COLO829 (cell line): ENCODE results near the gene RHOF.
"Not testable (repeated sequence)": the region's sequence is repeated elsewhere in the genome, so short reads cannot be mapped to it uniquely, and the experiment has no call there.

Experiments
- DNase-seq: peaks from one replicate; pipeline ENCODE4 v3.0.0; 2012; ENCODE audit warnings: low spot score

The RHOF gene

DNA sequence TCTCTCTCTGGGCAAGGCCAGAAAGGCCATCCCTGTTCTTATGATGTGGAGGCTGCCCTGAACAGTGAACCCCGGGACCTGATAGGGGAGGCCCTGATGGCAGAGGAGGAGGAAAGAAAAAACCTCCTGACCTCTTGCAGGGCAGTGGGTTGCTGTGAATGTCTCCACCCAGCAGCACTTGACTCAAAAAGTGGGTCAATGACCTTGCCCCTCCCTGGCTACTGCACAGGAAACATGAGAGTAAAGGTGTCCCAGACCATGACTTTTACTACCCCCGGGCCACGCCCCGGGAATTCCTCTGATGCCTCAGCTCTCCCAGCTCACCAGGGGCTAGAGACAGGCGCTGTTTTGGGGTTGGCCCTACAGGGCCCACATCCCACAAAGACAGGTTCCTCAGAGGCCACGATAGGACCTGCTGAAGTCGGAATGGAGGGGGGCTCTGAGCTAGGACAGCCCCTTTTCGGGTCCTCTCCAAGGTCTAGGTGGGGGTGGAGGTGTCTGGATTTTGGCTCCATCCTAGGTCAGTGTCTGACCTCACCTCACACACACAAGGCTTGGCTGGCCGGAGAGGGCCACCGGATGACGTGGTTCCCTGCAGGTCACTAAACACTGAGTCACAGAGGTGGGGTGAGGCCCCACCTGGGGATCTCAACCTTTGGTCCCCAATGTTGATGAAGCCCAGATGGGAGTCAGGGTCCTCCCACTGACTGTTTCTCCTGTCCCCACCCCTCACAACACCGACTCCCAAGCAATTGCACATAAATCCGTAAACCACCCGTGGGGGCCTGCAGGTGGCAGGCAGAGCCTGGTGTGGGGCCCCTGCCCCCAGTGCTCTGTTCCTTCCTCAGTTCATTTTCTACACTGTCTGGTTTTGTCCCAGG is 1.6 kb downstream of the RHOF start:
- no peak for DNase-seq

GRCh38 chr12:121790785-121791184 is 2.7 kb downstream of the RHOF start:
- not testable (repeated sequence) for DNase-seq

- DNase-seq: no peak
These were observed 3.4 kb downstream of the RHOF start for GRCh38 chr12:121789800-121790728.

DNA sequence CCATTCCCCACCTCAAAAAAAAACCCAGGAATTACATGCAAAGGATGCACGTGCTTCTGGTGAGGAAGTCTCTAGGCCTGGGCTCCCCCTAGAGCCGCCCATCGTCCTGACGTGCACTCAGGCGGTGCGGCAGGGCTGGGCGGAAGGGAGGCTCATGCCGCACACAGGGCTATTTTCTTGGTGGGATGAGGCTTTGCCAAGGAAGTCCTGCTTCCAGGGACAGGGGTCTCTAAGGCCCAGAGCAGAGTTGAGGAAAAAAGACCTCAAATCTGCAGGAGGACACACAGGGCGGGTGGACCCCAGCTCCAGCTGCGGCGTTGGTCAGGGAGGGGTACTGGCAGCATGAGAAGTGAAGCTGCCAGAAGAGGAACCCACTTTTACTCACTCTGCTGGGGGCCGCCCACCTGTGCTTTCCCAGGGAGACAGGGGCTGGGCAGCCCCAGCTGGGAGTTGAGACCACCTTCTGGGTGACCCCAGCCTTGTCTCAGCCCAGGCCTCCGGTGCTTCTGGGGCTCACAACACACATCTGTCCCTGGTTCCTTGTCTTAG is 4.2 kb downstream of the RHOF start:
- DNase-seq: no peak

- no peak for DNase-seq
These were observed 5.2 kb downstream of the RHOF start for GRCh38 chr12:121788176-121788818.

GRCh38 chr12:121787063-121788025 is 6.1 kb downstream of the RHOF start:
- no peak for DNase-seq

- no peak for DNase-seq
These were observed 7.1 kb downstream of the RHOF start for GRCh38 chr12:121786440-121786825.

- no peak for DNase-seq
These were observed 9.0 kb downstream of the RHOF start for GRCh38 chr12:121784460-121784859.

- DNase-seq: no peak
These were observed 9.7 kb downstream of the RHOF start for GRCh38 chr12:121783766-121784165.

DNA sequence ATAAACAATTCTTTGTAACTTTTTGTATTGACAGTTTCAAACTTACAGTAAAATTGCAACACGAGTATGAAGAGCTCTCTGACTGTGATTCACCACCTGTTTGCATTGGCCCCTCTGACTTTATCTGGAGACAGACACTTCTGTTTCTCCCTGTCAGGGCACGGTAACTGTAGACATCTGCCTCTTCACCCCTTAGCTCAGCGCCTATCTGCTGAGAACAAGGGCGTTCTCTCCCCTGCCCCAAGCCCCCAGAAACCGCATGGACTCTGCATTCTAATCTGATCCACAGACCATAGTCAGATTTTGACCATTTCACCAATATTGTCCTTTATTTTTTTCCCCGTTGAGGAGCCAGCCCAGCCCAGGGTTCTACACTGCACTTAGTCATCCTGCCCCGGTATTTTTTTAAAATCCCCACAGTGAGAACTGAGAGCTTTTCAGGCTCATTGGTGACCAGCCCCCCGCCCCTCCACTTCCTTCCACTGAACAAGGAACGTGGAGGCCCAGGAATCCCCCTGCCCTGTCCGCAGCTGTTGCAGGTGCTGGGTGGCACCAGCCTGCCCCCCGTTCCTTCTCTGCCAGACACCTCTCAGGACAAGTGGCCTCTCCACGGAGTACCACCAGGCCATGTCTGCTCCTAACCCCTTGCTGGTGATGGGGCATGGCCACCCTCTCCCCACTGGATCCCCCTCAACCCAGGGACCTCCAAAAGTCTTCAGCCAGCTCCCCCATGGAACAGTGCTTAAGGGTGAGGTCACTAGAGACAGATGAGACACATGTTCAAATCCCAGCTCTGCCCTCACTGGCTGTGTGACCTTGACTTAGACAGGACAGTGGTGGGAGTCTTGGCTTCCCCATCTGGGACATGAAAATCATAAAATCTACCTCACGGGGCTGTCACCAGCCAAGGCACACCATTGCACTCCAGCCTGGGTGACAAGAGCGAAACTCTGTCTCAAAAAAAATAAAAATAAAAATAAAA is 11.2 kb downstream of the RHOF start:
- no peak for DNase-seq

- no peak for DNase-seq
These were observed 11.9 kb downstream of the RHOF start for GRCh38 chr12:121781484-121781997.

DNA sequence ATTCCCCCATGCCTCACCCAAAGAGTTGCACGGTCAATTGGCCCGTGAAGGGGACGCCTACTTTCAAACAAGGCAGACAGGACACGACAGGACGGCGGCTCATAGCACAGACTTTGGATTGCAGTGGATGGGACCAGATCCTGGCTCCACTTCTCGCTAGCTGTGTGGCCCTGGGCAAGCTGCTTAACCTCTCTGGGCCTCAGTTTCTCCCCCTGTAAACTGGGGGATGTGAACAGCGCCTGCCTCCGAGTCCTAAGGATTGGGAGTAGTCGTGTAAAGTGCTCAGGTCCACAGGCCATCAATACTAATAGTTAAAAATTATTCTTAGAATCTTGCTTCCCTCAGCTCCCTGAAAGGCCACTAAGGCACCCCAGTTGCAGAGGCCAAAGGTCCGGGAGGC is 13.1 kb downstream of the RHOF start:
- no peak for DNase-seq

DNA sequence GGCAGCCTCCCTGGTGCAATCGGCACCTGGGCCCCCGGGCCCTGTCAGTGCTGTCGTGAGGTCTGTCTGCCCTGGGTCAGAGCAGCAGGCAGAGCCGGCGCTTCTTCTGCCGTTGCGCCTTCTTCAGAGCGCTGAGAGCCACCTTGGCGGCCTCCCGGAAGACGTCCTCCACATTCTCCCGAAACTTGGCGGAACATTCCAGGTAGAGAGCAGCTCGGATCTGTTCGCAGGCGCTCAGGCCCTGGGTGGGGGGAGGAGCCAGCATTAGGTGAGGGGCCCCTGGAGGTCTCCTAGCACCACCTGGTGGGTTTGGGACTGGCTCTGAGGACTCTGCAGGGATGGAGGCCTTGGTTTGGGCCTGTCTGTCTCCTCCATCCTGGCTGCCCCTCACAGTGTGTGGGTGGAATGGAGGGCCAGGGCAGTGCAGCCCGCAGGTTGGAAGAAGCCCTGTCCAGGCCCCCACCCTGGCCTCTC is 14.0 kb downstream of the RHOF start:
- no peak for DNase-seq

DNA sequence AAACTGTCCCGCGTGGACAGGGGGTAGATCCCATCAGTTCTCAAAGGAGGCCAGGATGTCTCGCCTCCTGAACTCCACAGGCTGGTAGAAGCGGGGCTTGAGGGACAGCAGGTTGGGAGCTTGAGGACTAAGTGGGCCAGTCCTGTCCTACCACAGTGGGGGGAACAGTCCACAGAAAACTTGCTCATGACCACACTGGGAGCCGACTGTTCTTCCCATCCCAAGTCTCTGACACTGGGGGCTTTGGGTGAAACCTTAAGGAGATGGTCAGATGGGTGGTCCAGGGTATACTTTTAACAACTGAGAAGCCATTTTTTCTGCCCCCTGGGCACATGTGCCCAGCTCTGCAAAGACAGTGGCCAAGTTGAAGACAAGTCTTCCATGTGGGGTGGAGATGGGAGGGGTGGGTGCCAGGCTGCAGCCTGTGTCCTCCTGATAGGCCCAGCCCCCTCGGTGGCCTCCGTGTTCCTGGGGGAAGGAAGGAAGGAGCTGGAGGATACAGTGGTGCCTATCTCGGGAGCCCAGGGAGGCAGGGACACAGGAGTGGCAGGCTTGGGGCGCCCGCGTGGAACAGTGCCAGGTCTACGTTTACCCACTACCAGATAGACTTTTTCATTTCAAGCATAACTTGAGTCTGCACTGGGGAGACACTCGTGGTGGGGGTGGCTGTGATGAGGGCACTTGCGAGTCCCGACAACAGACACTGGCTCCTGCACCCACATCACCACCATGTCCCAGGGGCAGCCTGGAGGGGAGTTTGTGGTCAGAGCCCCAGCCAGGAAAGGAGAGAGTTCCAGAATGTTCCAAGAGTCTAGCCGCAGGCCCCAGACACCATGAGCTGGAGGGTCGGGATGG is 14.7 kb downstream of the RHOF start:
- no peak for DNase-seq

DNA sequence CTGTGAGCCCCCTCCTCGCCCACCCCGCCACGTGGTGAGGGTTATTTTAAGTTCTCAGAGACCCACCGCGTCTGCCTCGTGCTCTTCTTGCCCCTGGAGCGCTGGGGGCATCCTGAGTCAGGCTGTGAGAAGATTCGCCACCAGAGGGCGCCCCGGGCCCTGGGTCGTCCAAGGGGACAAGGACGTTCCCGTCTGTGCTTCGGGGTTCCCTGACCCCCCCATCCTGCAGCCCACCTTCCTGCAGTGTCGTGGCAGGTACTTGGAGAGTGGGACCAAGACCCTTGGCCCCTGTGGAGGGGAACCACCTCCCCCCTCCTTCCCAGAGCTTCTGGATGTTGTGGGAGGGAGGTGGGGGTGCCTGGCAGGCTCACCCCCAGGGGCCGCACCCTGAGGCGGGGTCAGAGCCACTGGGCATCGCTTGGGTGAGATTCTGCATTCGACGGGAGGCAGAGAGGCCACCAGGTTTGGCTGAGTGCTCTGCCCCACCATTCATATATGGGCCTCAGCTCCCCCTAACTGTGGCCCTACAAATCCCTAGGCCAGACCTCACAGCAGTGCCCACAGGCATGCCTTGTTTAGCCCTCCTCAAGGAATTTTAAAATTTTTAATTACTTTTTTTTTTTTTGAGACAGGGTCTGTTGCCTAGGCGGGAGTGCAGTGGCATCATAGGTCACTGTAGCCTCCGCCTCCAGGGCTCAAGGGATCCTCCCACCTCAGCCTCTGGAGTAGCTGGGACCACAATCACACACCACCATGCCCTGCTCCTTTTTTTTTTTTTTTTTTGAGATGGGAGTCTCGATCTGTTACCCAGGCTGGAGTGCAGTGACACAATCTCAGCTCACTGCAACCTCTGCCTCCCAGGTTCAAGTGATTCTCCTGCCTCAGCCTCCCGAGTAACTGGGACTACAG is 17.0 kb downstream of the RHOF start:
- DNase-seq: no peak

DNA sequence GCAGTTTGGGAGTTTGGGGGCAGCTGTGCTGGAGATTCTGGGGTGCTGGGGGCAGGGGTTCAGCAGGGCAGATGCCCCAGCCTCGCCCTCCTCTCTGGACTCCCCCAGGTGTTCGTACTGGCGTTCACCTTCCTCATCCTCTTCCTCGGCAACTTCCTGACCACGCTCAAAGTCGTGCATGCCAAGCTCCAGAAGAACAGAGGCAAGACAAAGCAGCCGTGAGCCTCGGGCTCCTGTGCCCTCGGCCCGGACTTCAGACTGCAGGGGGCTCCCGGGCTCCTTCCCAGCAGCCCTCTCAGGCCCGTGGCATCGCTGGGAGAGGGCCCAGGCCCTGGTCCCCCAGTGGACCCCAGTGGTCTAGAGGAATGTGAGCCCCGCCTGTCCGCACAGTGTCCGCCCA is 18.0 kb downstream of the RHOF start:
- DNase-seq: no peak

- DNase-seq: no peak
These were observed 18.5 kb downstream of the RHOF start for GRCh38 chr12:121774968-121775474.
